Measurements from ENCODE around the gene IMPDH1. TPM values are rescaled to one million over a fixed set of nuclear protein-coding genes. Genes with fewer than 3 reads are reported as not detected.

IMPDH1 gene
- total RNA-seq, 1 donor from 2014 or later = 81.7 TPM

- Mint-ChIP-seq H3K27me3 (ENCODE audit: unreplicated experiment) (peaks cover 7% of the 10 kb centered on the region), H3K9me3 (ENCODE audit: unreplicated experiment) (peaks cover 2% of the 10 kb centered on the region), H3K27ac (ENCODE audit: unreplicated experiment) (no peak overlapping the region), H3K36me3 (ENCODE audit: unreplicated experiment) (no peaks in the 10 kb centered on the region), H3K4me3 (ENCODE audit: unreplicated experiment) (no peak overlapping the region), H3K4me1 (ENCODE audit: low read depth, unreplicated experiment) (peaks cover 11% of the 10 kb centered on the region)
- peak; percentile 94 for TF ChIP-seq CTCF (IDR thresholded peaks at IDR 0.05; ENCODE audit: partially characterized antibody, unreplicated experiment)
- DNase-seq = peak; percentile 83
Observed at GRCh38 chr7:128425850-128426249, 16.1 kb upstream of the IMPDH1 start.

- Mint-ChIP-seq H3K4me1 (ENCODE audit: low read depth, unreplicated experiment) (peaks cover 11% of the 10 kb centered on the region), H3K27ac (ENCODE audit: unreplicated experiment) (no peak overlapping the region), H3K27me3 (ENCODE audit: unreplicated experiment) (peaks cover 7% of the 10 kb centered on the region), H3K4me3 (ENCODE audit: unreplicated experiment) (no peak overlapping the region), H3K36me3 (ENCODE audit: unreplicated experiment) (no peaks in the 10 kb centered on the region), H3K9me3 (ENCODE audit: unreplicated experiment) (peaks cover 2% of the 10 kb centered on the region)
- no peak for DNase-seq
- TF ChIP-seq CTCF (IDR thresholded peaks at IDR 0.05; ENCODE audit: partially characterized antibody, unreplicated experiment) = no peak
Observed at GRCh38 chr7:128424686-128425275, 15.0 kb upstream of the IMPDH1 start.

- no peak overlapping the region for H3K4me3 Mint-ChIP-seq (ENCODE audit: unreplicated experiment)
- H3K27ac Mint-ChIP-seq (ENCODE audit: unreplicated experiment) = no peak overlapping the region
Observed at GRCh38 chr7:128422842-128423241, 13.1 kb upstream of the IMPDH1 start.

GRCh38 chr7:128422037-128422436, 12.3 kb upstream of the IMPDH1 start:
- H3K4me1 Mint-ChIP-seq (ENCODE audit: low read depth, unreplicated experiment) = peaks cover 9% of the 10 kb centered on the region
- DNase-seq = no peak
- no peak overlapping the region for H3K4me3 Mint-ChIP-seq (ENCODE audit: unreplicated experiment)
- no peaks in the 10 kb centered on the region for H3K36me3 Mint-ChIP-seq (ENCODE audit: unreplicated experiment)
- no peak for TF ChIP-seq CTCF (IDR thresholded peaks at IDR 0.05; ENCODE audit: partially characterized antibody, unreplicated experiment)
- H3K27ac Mint-ChIP-seq (ENCODE audit: unreplicated experiment) = no peak overlapping the region
- H3K27me3 Mint-ChIP-seq (ENCODE audit: unreplicated experiment) = peaks cover 4% of the 10 kb centered on the region
- peaks cover 1% of the 10 kb centered on the region for H3K9me3 Mint-ChIP-seq (ENCODE audit: unreplicated experiment)

More at GRCh38 chr7:128422842-128423241, 13.1 kb upstream of the IMPDH1 start:
- DNase-seq = no peak
- TF ChIP-seq CTCF (IDR thresholded peaks at IDR 0.05; ENCODE audit: partially characterized antibody, unreplicated experiment) = no peak
- Mint-ChIP-seq H3K27me3 (ENCODE audit: unreplicated experiment) (peaks cover 3% of the 10 kb centered on the region), H3K36me3 (ENCODE audit: unreplicated experiment) (no peaks in the 10 kb centered on the region), H3K4me1 (ENCODE audit: low read depth, unreplicated experiment) (peaks cover 9% of the 10 kb centered on the region), H3K9me3 (ENCODE audit: unreplicated experiment) (peaks cover 1% of the 10 kb centered on the region)

GRCh38 chr7:128421384-128421783, 11.6 kb upstream of the IMPDH1 start:
- no peak for TF ChIP-seq CTCF (IDR thresholded peaks at IDR 0.05; ENCODE audit: partially characterized antibody, unreplicated experiment)
- peaks cover 4% of the 10 kb centered on the region for H3K27me3 Mint-ChIP-seq (ENCODE audit: unreplicated experiment)
- no peak overlapping the region for H3K4me3 Mint-ChIP-seq (ENCODE audit: unreplicated experiment)
- H3K9me3 Mint-ChIP-seq (ENCODE audit: unreplicated experiment) = peaks cover 1% of the 10 kb centered on the region
- DNase-seq = no peak
- no peak overlapping the region for H3K27ac Mint-ChIP-seq (ENCODE audit: unreplicated experiment)
- no peaks in the 10 kb centered on the region for H3K36me3 Mint-ChIP-seq (ENCODE audit: unreplicated experiment)
- H3K4me1 Mint-ChIP-seq (ENCODE audit: low read depth, unreplicated experiment) = peaks cover 9% of the 10 kb centered on the region
